HTR-8/SVneo (cell line): ENCODE measurements around the gene ATXN3L.
A peak's percentile ranks its signal among the peaks of the same experiment; 100 is the strongest.

ENCODE experiments used
- DNase-seq: peaks from one replicate; pipeline ENCODE4 v3.0.0; 2011; ENCODE audit warnings: low spot score, mixed read lengths; ENCODE audit not compliant: insufficient read length
- FAIRE-seq: peaks from 2 replicates; lab custom pipeline; 2011; peaks lifted over from hg19 to GRCh38; lab: Jason Lieb, UNC

The ATXN3L gene

DNA sequence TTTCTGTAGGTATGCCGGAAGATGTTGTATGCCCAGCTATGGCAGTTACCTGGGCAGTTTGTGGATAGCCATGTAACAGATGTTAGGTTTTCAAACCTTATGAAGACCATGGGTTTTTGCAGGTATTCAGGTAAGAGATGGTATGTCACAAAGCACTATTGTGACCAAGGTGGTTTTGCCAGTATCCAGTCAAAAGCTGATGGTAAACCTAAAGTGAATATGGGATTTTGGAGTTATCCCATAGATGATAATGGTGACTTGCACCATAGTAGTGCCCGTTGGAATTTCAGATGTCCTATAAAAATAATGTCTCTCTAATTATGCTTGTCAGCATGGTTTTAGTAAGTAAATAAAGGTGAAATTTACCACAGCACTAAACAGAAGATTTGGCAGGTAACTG is at the start of gene ATXN3L:
TSS of gene ATXN3L (minus strand) at position 101 of the 400 bp plus-strand sequence. CDS start 119 bp downstream, outside the sequence.
- no peak for FAIRE-seq
- DNase-seq = no peak

GRCh38 chrX:13369256-13370030 is 49.6 kb upstream of the ATXN3L start:
- FAIRE-seq (no peak), DNase-seq (no peak)

- FAIRE-seq = no peak
Measured at GRCh38 chrX:13367950-13368349, 48.1 kb upstream of the ATXN3L start.

GRCh38 chrX:13366698-13367097 is 46.8 kb upstream of the ATXN3L start:
- FAIRE-seq (no peak), DNase-seq (no peak)

More at GRCh38 chrX:13367950-13368349, 48.1 kb upstream of the ATXN3L start:
- DNase-seq = no peak

DNA sequence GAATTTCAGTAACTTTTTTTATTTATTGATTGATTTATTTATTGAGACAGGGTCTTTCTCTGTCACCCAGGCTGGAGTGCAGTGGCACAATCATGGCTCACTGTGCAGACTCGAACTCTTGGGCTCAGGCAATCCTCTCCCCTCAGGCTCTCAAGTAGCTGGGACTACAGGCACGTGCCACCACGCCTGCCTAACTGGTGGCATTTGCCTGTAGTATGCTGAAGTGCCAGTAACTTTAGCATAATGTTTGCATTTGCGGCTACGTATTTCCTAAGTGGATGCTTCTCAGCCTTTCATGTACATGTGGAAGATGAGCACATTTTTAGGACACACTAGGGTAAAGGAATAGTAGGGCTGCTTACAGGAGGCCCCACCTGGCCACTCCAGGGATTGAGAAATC is 45.3 kb upstream of the ATXN3L start:
- DNase-seq = no peak
- FAIRE-seq = no peak

DNA sequence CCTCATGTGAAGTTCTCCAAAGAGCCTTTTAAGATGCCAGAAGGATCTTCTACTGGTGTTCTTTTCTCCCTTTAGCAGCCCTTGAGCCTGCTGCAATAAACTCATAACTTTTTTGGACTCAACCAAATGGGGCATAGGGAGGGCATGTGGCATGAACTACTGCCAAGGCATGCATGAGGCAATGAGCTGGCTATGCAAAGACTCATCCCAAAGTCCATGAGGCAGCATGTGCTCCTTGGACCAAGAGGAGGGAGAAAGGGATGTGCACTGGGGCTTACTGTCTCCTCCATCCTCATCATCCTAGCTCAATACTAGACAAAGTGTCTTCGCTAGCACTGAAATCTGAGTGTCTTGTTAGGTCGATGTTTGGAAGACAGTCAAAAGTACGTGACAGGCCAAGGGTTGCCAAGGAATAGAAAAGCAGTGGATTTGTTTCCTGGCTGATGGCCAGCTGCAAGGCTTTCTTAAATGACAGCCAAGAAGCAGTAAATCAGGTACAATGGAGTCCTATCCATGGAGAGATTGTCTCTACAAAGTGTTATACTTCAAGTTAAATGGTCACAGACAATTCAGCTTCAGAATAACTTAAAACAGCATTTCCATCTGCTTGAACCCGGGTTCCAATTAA is 44.5 kb upstream of the ATXN3L start:
- DNase-seq = no peak
- FAIRE-seq = peak; percentile 48

- no peak for DNase-seq
- FAIRE-seq = no peak
Measured at GRCh38 chrX:13360146-13360545, 40.3 kb upstream of the ATXN3L start.

DNA sequence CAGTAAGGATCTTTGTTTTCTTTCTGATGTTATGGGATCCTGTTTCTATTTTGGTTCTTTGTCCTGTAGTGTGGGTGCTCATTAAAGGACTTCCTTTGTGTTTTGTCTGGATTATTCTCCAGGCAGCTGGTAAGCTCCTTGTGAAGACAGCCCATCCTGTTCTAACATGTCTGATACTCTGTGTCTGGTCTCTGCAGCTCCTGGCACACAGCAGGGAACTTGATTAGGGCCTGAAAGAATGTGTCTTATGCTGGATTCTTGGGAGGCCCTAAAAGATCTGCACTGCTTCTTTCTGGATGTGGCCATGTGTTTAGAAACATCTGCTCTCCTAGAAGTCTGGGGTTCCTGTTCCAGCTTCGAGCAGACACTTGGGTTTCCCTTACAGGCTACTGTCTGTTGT is 38.1 kb upstream of the ATXN3L start:
- DNase-seq (no peak), FAIRE-seq (no peak)

DNA sequence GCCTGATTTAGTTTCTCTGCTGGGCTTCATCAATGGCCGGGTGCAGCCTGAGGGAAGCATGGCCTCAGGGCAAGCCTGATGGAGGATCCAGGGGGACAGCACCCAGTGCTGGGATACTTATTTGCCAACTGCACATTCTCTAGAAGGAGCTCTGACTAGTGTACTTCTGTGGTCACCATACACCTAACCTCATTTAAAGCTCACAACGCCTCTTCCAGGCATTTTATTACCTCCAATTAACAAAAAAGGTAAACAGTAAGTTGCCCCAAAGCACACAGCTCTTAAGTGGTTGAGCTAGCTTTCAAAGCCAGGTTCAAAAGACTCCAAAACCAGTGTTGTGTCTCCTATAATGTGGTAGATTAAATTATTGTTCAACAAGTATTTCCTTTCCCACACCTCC is 26.8 kb upstream of the ATXN3L start:
- FAIRE-seq = no peak

GRCh38 chrX:13345438-13345837 is 25.6 kb upstream of the ATXN3L start:
- FAIRE-seq (no peak), DNase-seq (no peak)

More for the DNA sequence above, 26.8 kb upstream of the ATXN3L start:
- DNase-seq = no peak

DNA sequence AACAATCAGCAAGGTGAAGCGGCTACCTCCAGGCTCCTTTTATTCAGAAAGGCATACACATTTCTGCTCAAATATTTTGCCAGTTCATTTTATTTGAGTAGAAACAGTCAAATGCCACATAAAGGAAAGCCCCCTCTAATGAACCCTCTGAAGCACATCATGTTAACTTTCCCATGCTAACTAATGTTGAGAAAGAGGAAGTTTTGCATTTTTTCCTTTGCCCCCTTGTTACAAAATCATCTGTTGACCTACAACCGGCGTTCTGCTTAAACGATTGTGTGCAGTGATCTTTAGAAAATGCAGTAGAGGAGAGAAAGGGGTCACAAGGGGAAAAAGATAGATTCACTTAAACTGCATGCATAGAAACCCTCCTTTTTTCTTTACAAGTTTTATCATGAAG is 25.2 kb upstream of the ATXN3L start:
- FAIRE-seq (no peak), DNase-seq (no peak)

GRCh38 chrX:13341491-13342101 is 21.7 kb upstream of the ATXN3L start:
- DNase-seq (no peak), FAIRE-seq (no peak)

GRCh38 chrX:13340182-13340791 is 20.4 kb upstream of the ATXN3L start:
- FAIRE-seq = no peak

DNA sequence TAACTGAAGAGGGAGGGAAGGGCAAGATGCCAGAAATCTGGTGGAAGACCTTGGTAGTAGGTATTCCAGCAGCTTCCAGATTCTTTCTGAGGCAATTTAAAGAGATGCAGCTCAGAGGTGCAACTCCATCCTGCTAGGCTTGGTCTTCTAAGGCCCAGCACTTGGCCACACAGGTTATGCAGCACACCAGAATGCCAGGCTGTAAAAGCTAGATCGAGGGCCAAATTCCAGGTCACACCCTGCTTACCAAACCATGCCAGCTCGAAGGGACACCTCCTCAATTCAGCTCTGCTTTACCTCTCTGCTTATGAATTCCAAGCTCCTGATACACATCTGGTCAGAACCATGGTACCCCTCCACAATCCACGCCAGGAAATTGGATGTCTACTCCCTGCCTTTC is 19.8 kb upstream of the ATXN3L start:
- FAIRE-seq (peak; percentile 44), DNase-seq (no peak)

More at GRCh38 chrX:13340182-13340791, 20.4 kb upstream of the ATXN3L start:
- DNase-seq = no peak

DNA sequence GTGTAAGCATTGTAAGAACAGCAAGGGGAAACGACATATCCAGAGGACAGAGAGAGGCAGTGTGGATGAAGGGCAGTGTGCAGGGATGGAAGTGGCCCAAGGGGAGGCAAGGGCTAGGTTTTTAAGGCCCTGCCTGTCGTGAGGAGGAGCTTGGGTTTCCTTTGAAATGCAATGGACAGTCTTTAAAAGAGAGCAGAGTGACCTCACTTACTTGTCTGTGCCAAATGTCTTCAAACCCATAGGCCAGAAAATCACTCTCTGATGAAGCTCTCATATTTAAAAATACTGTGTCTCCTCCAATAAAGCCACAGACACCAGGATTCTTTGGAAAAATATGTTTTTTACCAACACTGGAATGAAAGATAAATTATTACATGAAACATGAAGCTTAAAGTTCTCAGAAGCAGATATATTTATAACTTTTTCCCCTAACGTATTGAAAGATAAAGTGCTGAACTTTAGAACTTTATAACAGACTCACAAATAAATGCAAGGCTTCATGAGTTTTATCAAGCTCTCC is 19.2 kb upstream of the ATXN3L start:
- FAIRE-seq (peak; percentile 38), DNase-seq (no peak)

DNA sequence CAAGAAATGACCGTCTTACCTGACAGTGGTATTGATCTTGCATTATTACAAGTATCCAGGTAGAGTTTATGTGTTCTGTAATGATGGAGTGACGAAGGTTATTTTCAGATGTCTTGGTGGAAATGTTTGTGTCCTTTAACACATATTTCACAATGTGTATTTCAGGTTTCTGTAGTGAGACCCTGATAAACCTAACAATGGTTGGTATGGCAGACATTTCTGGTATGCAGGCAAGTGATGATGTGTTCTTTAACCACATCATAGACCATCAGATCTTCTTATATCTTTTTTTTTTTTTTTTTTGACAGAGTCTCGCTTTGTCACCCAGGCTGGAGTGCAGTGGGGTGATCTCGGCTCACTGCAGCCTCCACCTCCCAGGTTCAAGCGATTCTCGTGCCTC is 14.6 kb upstream of the ATXN3L start:
- no peak for FAIRE-seq
- peak; percentile 55 for DNase-seq

GRCh38 chrX:13330446-13330845 is 10.6 kb upstream of the ATXN3L start:
- FAIRE-seq = no peak
- DNase-seq = no peak

DNA sequence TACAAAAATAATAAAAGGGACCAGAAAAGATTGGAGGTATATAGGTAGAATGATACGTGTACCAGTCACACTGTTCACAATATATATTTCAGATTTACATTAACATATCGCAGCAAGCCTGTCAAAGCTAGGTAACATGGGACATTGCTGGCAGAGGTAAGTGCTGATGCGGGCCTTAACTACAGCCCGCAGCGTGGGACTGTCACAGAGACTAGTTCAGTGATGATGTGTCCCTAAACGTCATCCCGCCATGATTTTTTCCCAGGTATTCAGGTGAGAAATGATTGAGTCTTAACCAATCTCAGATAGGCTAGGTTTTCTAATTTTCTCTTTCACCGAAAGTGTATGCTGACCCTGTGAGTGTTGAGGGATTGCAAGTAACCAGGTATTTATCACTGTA is 7.8 kb upstream of the ATXN3L start:
- DNase-seq (no peak), FAIRE-seq (no peak)

DNA sequence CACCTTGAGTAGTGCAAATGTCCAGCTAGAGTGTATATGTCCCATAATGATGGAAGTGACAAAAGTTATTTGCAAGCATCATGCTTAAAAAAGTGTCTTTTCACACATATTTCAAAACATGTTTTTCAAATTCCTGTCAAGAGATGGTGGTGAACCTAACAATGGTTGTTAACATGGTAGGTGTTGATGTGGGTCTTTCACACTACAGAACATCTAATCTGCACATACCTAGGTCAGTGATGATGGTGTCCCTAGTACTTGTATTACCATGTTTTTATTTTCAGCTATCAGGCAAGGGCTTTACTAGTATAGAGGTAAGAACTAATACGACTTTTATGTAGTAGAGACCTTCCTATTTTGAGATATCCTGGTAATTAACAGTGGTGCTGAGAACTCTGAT is 3.4 kb upstream of the ATXN3L start:
- DNase-seq (no peak), FAIRE-seq (no peak)

GRCh38 chrX:13317366-13317765 is 2.5 kb downstream of the ATXN3L start:
- FAIRE-seq (no peak), DNase-seq (no peak)

GRCh38 chrX:13311560-13311959 is 8.3 kb downstream of the ATXN3L start:
- no peak for DNase-seq

More at GRCh38 chrX:13311560-13311959, 8.3 kb downstream of the ATXN3L start:
- FAIRE-seq = no peak
